GM13976 (cell line): ENCODE measurements around the gene DHDH.
"Not testable (repeated sequence)": the region's sequence is repeated elsewhere in the genome, so short reads cannot be mapped to it uniquely, and the experiment has no call there.

Source experiments
- DNase-seq: peaks from one replicate; pipeline ENCODE4 v3.0.0; 2012; ENCODE audit warnings: low spot score
- in situ Hi-C: fragments of 300-500 bp; cut with MboI; formaldehyde crosslinking; loops from one replicate; pipeline ENCODE4 v1.12.0; 2022; ENCODE audit warnings: low sequenced_read_pairs, mixed read lengths, inconsistent platforms; ENCODE audit not compliant: unreplicated experiment
- TF ChIP-seq, protein P1 (sequence below): IDR thresholded peaks from 2 replicates; pipeline ENCODE4 v1.5.1; 2012; ENCODE audit warnings: borderline replicate concordance, mild to moderate bottlenecking; ENCODE audit not compliant: insufficient read depth; ENCODE audit errors: extremely low read depth, missing control alignments, control extremely low read depth

The DHDH gene

DNA sequence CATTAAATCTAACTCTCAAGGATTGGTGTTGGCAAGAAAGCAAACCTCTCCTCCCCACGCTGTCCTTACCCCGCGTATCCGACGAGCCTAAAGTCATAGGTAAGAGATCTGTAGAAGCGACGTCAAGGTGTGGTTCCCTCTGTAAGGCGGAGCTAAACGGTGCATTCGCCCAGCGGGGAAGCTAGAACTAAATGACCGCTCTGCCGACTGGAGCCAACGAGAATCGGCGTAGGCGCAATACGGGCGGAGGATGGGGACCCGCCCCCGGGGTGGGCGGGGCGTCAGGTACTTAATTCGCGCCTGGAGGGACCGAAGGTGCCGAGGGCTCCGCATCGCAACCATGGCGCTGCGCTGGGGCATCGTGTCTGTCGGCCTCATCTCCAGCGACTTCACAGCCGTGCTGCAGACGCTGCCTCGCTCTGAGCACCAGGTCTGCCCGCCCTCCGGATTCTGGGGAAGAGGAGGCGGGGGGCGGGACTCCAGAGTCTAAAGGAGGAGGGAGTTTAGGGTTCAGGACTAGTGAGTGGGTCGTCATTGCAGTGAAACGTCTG, at the start of gene DHDH:
TSS of gene DHDH (plus strand) at position 318 of the 551 bp plus-strand sequence. CDS start at position 341, 23 bp downstream.
- TF ChIP-seq, protein P1, sequence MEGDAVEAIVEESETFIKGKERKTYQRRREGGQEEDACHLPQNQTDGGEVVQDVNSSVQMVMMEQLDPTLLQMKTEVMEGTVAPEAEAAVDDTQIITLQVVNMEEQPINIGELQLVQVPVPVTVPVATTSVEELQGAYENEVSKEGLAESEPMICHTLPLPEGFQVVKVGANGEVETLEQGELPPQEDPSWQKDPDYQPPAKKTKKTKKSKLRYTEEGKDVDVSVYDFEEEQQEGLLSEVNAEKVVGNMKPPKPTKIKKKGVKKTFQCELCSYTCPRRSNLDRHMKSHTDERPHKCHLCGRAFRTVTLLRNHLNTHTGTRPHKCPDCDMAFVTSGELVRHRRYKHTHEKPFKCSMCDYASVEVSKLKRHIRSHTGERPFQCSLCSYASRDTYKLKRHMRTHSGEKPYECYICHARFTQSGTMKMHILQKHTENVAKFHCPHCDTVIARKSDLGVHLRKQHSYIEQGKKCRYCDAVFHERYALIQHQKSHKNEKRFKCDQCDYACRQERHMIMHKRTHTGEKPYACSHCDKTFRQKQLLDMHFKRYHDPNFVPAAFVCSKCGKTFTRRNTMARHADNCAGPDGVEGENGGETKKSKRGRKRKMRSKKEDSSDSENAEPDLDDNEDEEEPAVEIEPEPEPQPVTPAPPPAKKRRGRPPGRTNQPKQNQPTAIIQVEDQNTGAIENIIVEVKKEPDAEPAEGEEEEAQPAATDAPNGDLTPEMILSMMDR, result no peak
- in situ Hi-C loops, result no loop called here
- peak; percentile 85 for DNase-seq

DNA sequence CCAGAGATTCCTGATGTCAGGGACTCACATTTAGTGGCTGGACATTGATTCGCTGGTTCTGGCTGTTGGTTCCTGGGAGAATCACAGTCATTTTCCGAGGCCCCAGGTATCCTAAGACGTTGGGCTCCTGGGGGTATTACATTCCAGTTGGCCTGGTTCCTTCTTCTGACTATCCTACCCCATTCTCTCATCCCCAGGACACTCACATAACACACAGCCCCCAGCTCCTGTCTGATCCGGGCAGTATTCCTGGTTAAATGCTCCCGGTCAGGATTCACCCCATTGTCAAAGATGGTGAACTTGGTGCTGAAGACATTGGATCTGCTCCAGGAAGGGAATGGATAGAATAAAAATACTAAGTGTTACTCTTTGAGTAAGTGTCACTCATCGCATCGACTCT, 49.8 kb upstream of the DHDH start:
- DNase-seq, result no peak
- in situ Hi-C loops, result no loop called here
- TF ChIP-seq, protein P1, result no peak

DNA sequence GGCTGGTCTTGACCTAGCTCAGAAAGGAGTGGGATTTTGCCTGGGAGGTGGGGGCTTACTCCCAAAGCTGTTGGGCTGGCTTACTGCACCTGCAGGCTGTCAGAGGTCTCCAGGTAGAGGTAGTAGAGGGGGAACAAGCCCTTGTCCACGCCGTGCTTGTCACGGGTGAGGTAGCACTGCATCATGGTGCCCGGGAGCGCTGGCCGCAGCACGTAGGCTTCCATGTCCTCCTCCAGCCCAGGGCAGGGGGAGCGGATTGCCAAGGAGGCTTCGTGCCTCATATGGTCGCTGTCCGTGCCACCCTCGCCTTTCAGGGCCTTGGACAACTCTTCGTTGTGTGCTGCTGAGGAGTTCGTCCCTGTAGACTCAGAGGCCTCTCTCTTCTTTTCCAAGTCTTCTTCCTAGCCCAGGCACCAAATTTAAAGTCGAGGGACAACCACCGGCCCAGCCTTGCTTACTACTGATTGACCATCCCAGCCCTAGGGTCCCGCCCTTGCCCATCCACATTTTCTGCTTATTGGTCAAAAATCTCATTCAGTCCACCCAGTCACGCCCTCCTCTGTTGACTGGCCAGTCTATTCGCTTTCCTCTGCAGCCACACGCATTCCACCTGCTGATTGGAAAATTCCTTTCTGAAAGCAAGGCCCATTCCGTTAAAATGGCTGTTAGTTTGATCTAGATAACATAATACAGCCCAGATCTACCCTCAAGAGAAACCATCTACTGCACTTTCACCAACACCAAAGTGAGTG, 45.5 kb upstream of the DHDH start:
- in situ Hi-C loops, result no loop called here
- no peak for DNase-seq
- TF ChIP-seq, protein P1, result no peak

DNA sequence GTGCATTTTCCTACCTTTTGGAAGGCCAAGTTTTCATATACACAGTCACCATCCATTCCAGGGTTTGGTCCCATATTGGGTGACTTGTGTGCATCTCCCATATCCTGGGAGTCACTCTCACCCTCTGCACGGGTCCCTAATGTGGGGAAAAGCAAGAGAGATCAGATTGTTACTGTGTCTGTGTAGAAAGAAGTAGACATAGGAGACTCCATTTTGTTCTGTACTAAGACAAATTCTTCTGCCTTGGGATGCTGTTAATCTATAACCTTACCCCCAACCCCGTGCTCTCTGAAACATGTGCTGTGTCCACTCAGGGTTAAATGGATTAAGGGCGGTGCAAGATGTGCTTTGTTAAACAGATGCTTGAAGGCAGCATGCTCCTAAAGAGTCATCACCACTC, 44.0 kb upstream of the DHDH start:
- in situ Hi-C loops, DNase-seq: not testable (repeated sequence)

DNA sequence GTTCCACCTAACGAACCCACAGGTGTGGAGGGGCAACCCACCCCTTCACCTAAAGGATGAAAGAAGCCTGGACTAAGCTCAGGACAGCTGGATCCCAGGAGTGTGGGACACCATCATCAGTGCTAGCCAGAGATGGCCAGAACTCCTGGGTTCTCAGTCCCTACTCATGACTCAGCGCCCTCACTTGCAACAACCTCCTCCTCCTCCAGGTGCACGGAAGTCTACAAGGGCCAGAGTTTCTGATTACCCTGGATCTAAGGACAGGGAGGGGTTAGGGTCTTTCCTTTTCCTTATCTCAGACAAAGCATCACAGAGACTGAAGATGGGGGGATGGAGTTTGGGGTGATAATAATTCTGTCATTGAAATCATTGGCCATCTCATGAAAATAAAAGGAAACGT, 42.9 kb upstream of the DHDH start:
- in situ Hi-C loops, result no loop called here
- TF ChIP-seq, protein P1, result no peak
- no peak for DNase-seq

DNA sequence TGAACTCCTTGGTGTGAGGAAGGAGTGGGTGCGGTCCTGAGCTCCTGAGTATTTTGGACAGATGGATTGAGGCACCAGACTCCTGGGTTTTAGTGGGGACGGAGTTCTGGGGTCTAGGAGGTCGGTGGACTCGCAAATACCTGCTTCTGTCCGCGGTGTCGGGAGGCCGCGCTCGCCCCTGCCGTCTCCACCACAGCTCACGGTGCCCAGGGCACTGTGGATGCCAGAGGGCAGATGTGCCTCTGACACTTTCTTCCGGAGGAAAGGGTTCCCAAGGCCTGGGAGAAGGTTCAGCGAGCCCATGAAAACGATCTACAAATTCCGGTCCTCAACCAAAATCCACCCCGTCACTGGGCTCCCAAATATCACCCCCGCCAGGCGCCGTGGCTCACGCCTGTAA, 38.3 kb upstream of the DHDH start:
- in situ Hi-C loops, result no loop called here
- no peak for DNase-seq
- TF ChIP-seq, protein P1, result no peak

DNA sequence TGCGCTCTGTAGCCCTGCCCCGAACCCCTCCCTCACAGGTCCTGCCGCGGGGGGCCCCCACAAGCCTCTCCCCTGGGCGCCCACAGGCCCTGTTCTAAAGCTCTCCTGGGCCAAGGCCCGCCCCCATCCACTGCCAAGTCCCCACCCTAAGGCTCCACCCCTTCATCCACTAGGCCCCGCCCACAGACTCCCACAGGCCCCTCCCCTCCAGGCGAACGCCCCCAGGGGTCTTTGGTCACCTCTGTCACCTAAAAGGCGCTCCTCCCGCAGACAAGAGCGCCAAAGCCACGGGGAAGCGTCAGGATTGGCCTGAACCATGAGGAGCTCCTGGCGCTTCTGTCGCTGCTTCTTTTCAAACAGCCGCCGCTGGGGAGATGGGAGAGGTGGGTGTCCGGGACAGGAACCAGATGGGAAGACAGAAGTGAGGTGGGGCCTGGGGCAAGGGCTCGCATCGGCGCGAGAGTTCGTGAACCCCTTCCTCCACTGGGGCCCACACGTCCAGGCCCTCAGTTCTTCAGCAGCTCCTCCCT, 37.2 kb upstream of the DHDH start:
- TF ChIP-seq, protein P1, result no peak
- in situ Hi-C loops, result no loop called here
- peak; percentile 88 for DNase-seq
